GM12878 (cell line): Measurements from ENCODE around the gene CTCFL. TPM values are rescaled to one million over a fixed set of nuclear protein-coding genes. Genes with fewer than 3 reads are reported as not detected.
A peak's percentile ranks its signal among the peaks of the same experiment; 100 is the strongest.

Source experiments
- CBX3 ChIP-seq: fragments of 200-600 bp; sonication (generic); IDR thresholded peaks from 2 replicates; pipeline ENCODE4 v1.6.1; 2016; ENCODE audit warnings: low read depth, borderline replicate concordance
- CHD1 ChIP-seq: IDR thresholded peaks from 2 replicates; pipeline ENCODE4 v1.6.1; 2012; ENCODE audit warnings: low read depth, low read length, improper control_type of control experiment
- CHD2 ChIP-seq: IDR thresholded peaks from 2 replicates; pipeline ENCODE4 v1.6.1; 2011; ENCODE audit warnings: low read depth, low read length, improper control_type of control experiment, borderline replicate concordance
- DPF2 ChIP-seq: fragments of 450-650 bp; IDR thresholded peaks from 2 replicates; pipeline ENCODE4 v1.6.1; 2017; ENCODE audit warnings: mild to moderate bottlenecking
- E2F8 ChIP-seq: fragments of 450-650 bp; IDR thresholded peaks from 2 replicates; pipeline ENCODE4 v1.6.1; 2018; ENCODE audit warnings: mild to moderate bottlenecking, low read depth, moderate library complexity; ENCODE audit not compliant: partially characterized antibody
- HSF1 ChIP-seq: fragments of 150-350 bp; IDR thresholded peaks from 2 replicates; pipeline ENCODE4 v1.6.1; 2014; ENCODE audit warnings: mild to moderate bottlenecking, low read depth, low read length
- IRF5 ChIP-seq: fragments of 450-650 bp; IDR thresholded peaks from 2 replicates; pipeline ENCODE4 v1.6.1; 2017; ENCODE audit warnings: borderline replicate concordance
- KAT2A ChIP-seq: conservative IDR thresholded peaks from 2 replicates; pipeline ENCODE4 v1.6.1; 2011; ENCODE audit warnings: low read depth, low read length; ENCODE audit not compliant: control insufficient read depth
- MAX ChIP-seq: IDR thresholded peaks from 2 replicates; pipeline ENCODE4 v1.6.1; 2012; ENCODE audit warnings: low read depth, low read length, improper control_type of control experiment
- MEF2B ChIP-seq: fragments of 450-650 bp; IDR thresholded peaks from 2 replicates; pipeline ENCODE4 v1.6.1; 2018; ENCODE audit warnings: mild to moderate bottlenecking, moderate library complexity; ENCODE audit not compliant: partially characterized antibody, poor library complexity, severe bottlenecking
- MYC ChIP-seq: IDR thresholded peaks from 2 replicates; pipeline ENCODE4 v1.6.1; 2011; ENCODE audit warnings: mild to moderate bottlenecking, low read length, moderate library complexity, inconsistent platforms; ENCODE audit not compliant: insufficient read depth, insufficient replicate concordance, insufficient read length, severe bottlenecking
- NFXL1 ChIP-seq: fragments of 450-650 bp; IDR thresholded peaks from 2 replicates; pipeline ENCODE4 v1.6.1; 2017; ENCODE audit warnings: antibody characterized with exemption, mild to moderate bottlenecking, borderline replicate concordance
- NRF1 ChIP-seq: conservative IDR thresholded peaks from 2 replicates; pipeline ENCODE4 v1.6.1; 2011; ENCODE audit warnings: mild to moderate bottlenecking, low read depth, low read length, improper control_type of control experiment
- PAX5 ChIP-seq: IDR thresholded peaks from 2 replicates; pipeline ENCODE4 v1.6.1; 2011; ENCODE audit warnings: low read depth, low read length, borderline replicate concordance
- PML ChIP-seq: IDR thresholded peaks from 2 replicates; pipeline ENCODE4 v1.6.1; 2012; ENCODE audit warnings: low read length, inconsistent platforms
- POU2F2 ChIP-seq: IDR thresholded peaks from 3 replicates; pipeline ENCODE4 v1.6.1; 2011; ENCODE audit warnings: low read depth, mild to moderate bottlenecking, low read length, borderline replicate concordance
- REST ChIP-seq: IDR thresholded peaks from 2 replicates; pipeline ENCODE4 v1.6.1; 2012; ENCODE audit warnings: mild to moderate bottlenecking, low read depth, low read length
- SMARCA5 ChIP-seq: fragments of 450-650 bp; IDR thresholded peaks from 2 replicates; pipeline ENCODE4 v1.6.1; 2017; ENCODE audit warnings: mild to moderate bottlenecking
- SMC3 ChIP-seq: IDR thresholded peaks from 2 replicates; pipeline ENCODE4 v1.6.1; 2011; ENCODE audit warnings: low read length, improper control_type of control experiment, borderline replicate concordance
- ZNF622 ChIP-seq: fragments of 450-650 bp; IDR thresholded peaks from 2 replicates; pipeline ENCODE4 v1.6.1; 2017; ENCODE audit warnings: mild to moderate bottlenecking, inconsistent platforms
- polyA plus RNA-seq, 11 experiments: library from polyadenylated mRNA; depleted of rRNA in 4 of 11; unstranded in 6 of 11; stranded (reverse) in 5 of 11; fragments of >200 nt; fragmentation: Nextera tagmentation in 4 of 11; fragmentation: Illumina TruSeq in 1 of 11; extraction: Ambion mirVana in 4 of 11; extraction: Trizol in 1 of 11; gene quantifications; 1 replicate in 1 of 11; 2 replicates in 10 of 11; pipeline versions ENCODE4 v1.2.1 to v1.2.3, GENCODE V29; 2011 to 2016; ENCODE audit warnings: inconsistent platforms in 2 of 11, missing spikeins in 2 of 11, low read depth in 1 of 11
- total RNA-seq, 4 experiments: library from RNA; depleted of rRNA in 3 of 4; stranded (reverse); fragments of >200 nt in 3 of 4; fragmentation: Illumina TruSeq in 1 of 4; extraction: Trizol in 1 of 4; gene quantifications; 2 replicates each; pipeline versions ENCODE4 v1.2.1 to v1.2.3, GENCODE V29; 2013 to 2021

The CTCFL gene
- total and polyA plus RNA-seq, 10 of the 15 experiments (the other 5 are each of a cell fraction or from before 2014, with no cell fraction given) = 0.06 to 0.20 (median 0.11) TPM; not detected in 4

GRCh38 chr20:57483287-57484050 lies 41.5 kb downstream of the CTCFL start (continued):
- TF ChIP-seq E2F8 (peak; percentile 20), PML (no peak; the same call in 1 of the 2 replicates), ZNF622 (no peak), SMARCA5 (no peak), NRF1 (no peak), HSF1 (no peak), PAX5 (peak; percentile 87), CHD1 (no peak), SMC3 (peak; percentile 3; the same call in 1 of the 2 replicates), REST (no peak), CHD2 (peak; percentile 71), DPF2 (peak; percentile 75; the same call in 1 of the 2 replicates), MEF2B (peak; percentile 99), MYC (no peak), KAT2A (no peak), MAX (peak; percentile 64), POU2F2 (0 out of 3 replicates have a peak, but pooled peaks have one; percentile 50), IRF5 (no peak), CBX3 (no peak), NFXL1 (no peak)
